ENCODE results near the gene HNRNPUL1.
"Not testable (repeated sequence)": the region's sequence is repeated elsewhere in the genome, so short reads cannot be mapped to it uniquely, and the experiment has no call there.

HNRNPUL1 gene

GRCh38 chr19:41276231-41276630, 12.1 kb downstream of the HNRNPUL1 start:
- DNase-seq (ENCODE audit: low read depth), result no peak

- DNase-seq (ENCODE audit: low read depth), result no peak
These were observed 14.3 kb downstream of the HNRNPUL1 start for GRCh38 chr19:41278478-41278877.

- DNase-seq (ENCODE audit: low read depth), result no peak
These were observed 24.7 kb downstream of the HNRNPUL1 start for GRCh38 chr19:41288673-41289530.

GRCh38 chr19:41289814-41290213, 25.6 kb downstream of the HNRNPUL1 start:
- DNase-seq (ENCODE audit: low read depth), result not testable (repeated sequence)

- DNase-seq (ENCODE audit: low read depth), result no peak
These were observed 30.2 kb downstream of the HNRNPUL1 start for GRCh38 chr19:41294393-41294792.

GRCh38 chr19:41295499-41295898, 31.3 kb downstream of the HNRNPUL1 start:
- no peak for DNase-seq (ENCODE audit: low read depth)

- no peak for DNase-seq (ENCODE audit: low read depth)
These were observed 32.3 kb downstream of the HNRNPUL1 start for GRCh38 chr19:41296433-41296871.

GRCh38 chr19:41297628-41298347, 33.6 kb downstream of the HNRNPUL1 start:
- DNase-seq (ENCODE audit: low read depth), result no peak

GRCh38 chr19:41298348-41298964, 34.3 kb downstream of the HNRNPUL1 start:
- DNase-seq (ENCODE audit: low read depth), result peak; percentile 81

GRCh38 chr19:41299046-41299754, 35.0 kb downstream of the HNRNPUL1 start:
- DNase-seq (ENCODE audit: low read depth), result no peak

- DNase-seq (ENCODE audit: low read depth), result no peak
These were observed 35.5 kb downstream of the HNRNPUL1 start for GRCh38 chr19:41299755-41300089.

- DNase-seq (ENCODE audit: low read depth), result no peak
These were observed 36.4 kb downstream of the HNRNPUL1 start for GRCh38 chr19:41300555-41300954.

- DNase-seq (ENCODE audit: low read depth), result no peak
These were observed 38.6 kb downstream of the HNRNPUL1 start for GRCh38 chr19:41302624-41303351.

GRCh38 chr19:41303954-41304353, 39.8 kb downstream of the HNRNPUL1 start:
- DNase-seq (ENCODE audit: low read depth), result no peak

- DNase-seq (ENCODE audit: low read depth), result no peak
These were observed 40.7 kb downstream of the HNRNPUL1 start for GRCh38 chr19:41304706-41305483.

- no peak for DNase-seq (ENCODE audit: low read depth)
These were observed 42.0 kb downstream of the HNRNPUL1 start for GRCh38 chr19:41305927-41306793.

GRCh38 chr19:41307090-41307875, 43.1 kb downstream of the HNRNPUL1 start:
- no peak for DNase-seq (ENCODE audit: low read depth)

GRCh38 chr19:41307954-41308449, 43.8 kb downstream of the HNRNPUL1 start:
- no peak for DNase-seq (ENCODE audit: low read depth)

Data from GM04503 (cell line).